Ectodermal cell (in vitro differentiated cells): ENCODE measurements around the gene NYAP1.
A peak's percentile ranks its signal among the peaks of the same experiment; 100 is the strongest.
"Not testable (repeated sequence)": the region's sequence is repeated elsewhere in the genome, so short reads cannot be mapped to it uniquely, and the experiment has no call there.

Source experiments
- H3K27ac ChIP-seq: 2 replicates; pipeline ENCODE4 v1.7.0; 2013; ENCODE audit warnings: mild to moderate bottlenecking, low read depth, low read length; ENCODE audit not compliant: insufficient read depth, poor library complexity, severe bottlenecking
- H3K27me3 ChIP-seq: 2 replicates; pipeline ENCODE4 v1.7.0; 2013; ENCODE audit warnings: mild to moderate bottlenecking, low read length; ENCODE audit not compliant: insufficient read depth, control insufficient read depth, poor library complexity, severe bottlenecking
- H3K36me3 ChIP-seq: one replicate; pipeline ENCODE4 v1.7.0; 2013; ENCODE audit warnings: low read length; ENCODE audit not compliant: control insufficient read depth, insufficient read depth
- H3K4me1 ChIP-seq: one replicate; pipeline ENCODE4 v1.7.0; 2013; ENCODE audit warnings: low read length; ENCODE audit not compliant: control insufficient read depth, insufficient read depth
- H3K4me3 ChIP-seq: 2 replicates; pipeline ENCODE4 v1.7.0; 2013; ENCODE audit warnings: low read depth, low read length, control low read depth; ENCODE audit not compliant: insufficient read depth
- H3K9me3 ChIP-seq: 2 replicates; pipeline ENCODE4 v1.7.0; 2013; ENCODE audit warnings: mild to moderate bottlenecking, low read length, moderate library complexity; ENCODE audit not compliant: control insufficient read depth
- WGBS, 2 experiments: methylation state at CpG; one replicate each; pipeline ENCODE4 v1.1.7; 2013; ENCODE audit warnings: missing lambda C conversion rate in 2 of 2; 5-methylcytosine and 5-hydroxymethylcytosine counted together

The NYAP1 gene

DNA sequence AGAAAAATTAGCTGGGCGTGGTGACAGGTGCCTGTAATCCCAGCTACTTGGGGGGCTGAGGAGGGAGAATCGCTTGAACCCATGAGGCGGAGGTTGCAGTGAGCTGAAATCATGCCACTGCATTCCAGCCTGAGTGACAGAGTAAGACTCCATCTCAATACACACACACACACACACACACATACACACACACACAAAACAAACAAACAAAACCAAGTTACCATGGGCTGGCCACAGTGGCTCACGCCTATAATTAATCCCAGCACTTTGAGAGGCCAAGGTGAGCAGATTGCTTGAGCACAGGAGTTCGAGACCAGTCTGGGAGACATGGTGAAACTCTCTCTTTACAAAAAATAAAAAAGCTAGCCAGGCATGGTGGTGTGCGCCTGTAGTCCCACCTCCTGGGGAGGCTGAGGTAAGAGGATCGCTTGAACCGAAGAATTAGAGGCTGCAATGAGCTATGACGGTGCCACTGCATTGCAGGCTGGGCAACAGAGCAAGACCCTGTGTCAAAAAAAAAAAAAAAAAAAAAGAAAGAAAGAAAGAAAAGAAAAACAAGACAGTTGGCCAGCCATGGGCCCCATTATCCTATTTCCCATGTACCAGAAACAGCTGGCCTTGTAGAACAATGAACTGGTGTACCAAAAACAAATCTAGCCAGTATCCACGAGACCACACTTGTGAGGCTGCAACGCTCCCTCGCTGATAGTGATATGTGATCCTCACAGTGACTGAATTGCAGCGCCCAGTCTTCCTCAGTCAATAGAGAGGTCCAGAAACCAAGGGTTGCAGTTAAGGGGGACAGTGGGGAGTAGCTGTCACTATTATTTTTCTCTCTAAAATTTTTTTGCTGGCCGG lies 48.7 kb downstream of the NYAP1 start:
- H3K27ac ChIP-seq: no peak overlapping the region
- WGBS, 2 experiments: 91 to 94% methylated on average over 14 of the region's 14 CpGs
- H3K4me1 ChIP-seq: no peaks in the 10 kb centered on the region
- H3K9me3 ChIP-seq: no peaks in the 10 kb centered on the region
- no peak overlapping the region for H3K4me3 ChIP-seq
- no peaks in the 10 kb centered on the region for H3K27me3 ChIP-seq
- no peaks in the 10 kb centered on the region for H3K36me3 ChIP-seq

DNA sequence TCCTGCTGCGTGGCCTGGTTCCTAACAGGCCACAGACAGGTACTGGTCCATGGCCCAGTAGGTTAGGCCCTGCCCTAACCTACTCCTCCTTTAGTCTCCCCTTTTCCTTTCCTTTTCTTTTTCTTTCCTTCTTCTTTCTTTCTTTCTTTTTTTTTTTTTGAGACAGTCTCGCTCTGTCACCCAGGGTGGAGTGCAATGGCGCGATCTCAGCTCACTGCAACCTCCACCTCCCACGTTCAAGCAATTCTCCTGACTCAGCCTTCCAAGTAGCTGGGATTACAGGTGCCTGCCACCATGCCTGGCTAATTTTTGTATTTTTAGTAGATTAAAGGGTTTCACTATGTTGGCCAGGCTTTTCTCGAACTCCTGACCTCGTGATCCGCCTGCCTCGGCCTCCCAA lies 52.3 kb downstream of the NYAP1 start:
- H3K4me1 ChIP-seq: not testable (repeated sequence)

DNA sequence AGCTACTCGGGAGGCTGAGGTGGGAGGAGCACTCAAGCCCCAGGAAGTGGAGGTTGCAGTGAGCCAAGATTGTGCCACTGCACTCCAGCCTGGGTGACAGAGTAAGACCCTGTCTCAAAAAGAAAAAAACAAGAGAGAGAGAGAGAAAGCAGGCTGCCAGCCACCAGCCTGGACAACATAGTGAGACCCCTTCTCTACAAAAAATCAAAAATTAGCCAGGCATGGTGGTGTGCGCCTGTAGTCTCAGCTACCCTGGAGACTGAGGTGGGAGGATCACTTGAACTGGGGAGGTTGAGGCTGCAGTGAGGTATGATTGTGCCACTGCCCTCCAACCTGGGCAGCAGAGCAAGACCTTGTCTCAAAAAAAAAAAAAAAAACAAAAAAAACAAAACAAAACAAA lies 53.0 kb downstream of the NYAP1 start:
- peaks cover 11% of the 10 kb centered on the region for H3K27me3 ChIP-seq
- not testable (repeated sequence) for H3K27ac ChIP-seq, H3K4me1 ChIP-seq, H3K36me3 ChIP-seq, H3K9me3 ChIP-seq, H3K4me3 ChIP-seq
- 90 to 91% methylated on average over 2 of the region's 2 CpGs for WGBS, 2 experiments

More for the DNA sequence above, 52.3 kb downstream of the NYAP1 start:
- not testable (repeated sequence) for H3K4me3 ChIP-seq, H3K9me3 ChIP-seq, H3K27ac ChIP-seq, H3K36me3 ChIP-seq
- H3K27me3 ChIP-seq: peaks cover 11% of the 10 kb centered on the region
- 96 to 97% methylated on average over 9 of the region's 9 CpGs for WGBS, 2 experiments

DNA sequence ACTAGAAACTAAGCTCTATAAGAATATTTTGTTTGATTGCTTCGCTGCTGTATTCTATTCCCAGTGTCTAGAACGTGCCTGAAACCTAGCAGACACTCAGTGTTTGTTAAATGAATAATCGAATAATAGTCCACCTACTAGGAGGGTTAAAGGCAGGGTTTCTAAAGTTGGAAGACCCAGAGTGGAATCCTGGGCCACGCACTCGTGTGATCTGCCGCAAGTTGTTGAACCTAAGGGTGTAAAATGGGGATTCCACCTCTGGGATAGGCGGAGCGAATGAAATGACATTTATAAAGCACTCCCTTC lies 54.6 kb downstream of the NYAP1 start:
- H3K9me3 ChIP-seq: no peaks in the 10 kb centered on the region
- WGBS, 2 experiments: 19 to 21% methylated on average over 8 of the region's 8 CpGs
- H3K27ac ChIP-seq: peak overlapping the region; percentile 36
- no peaks in the 10 kb centered on the region for H3K4me1 ChIP-seq
- no peaks in the 10 kb centered on the region for H3K36me3 ChIP-seq
- H3K27me3 ChIP-seq: peaks cover 11% of the 10 kb centered on the region
- H3K4me3 ChIP-seq: peak overlapping the region; percentile 42

DNA sequence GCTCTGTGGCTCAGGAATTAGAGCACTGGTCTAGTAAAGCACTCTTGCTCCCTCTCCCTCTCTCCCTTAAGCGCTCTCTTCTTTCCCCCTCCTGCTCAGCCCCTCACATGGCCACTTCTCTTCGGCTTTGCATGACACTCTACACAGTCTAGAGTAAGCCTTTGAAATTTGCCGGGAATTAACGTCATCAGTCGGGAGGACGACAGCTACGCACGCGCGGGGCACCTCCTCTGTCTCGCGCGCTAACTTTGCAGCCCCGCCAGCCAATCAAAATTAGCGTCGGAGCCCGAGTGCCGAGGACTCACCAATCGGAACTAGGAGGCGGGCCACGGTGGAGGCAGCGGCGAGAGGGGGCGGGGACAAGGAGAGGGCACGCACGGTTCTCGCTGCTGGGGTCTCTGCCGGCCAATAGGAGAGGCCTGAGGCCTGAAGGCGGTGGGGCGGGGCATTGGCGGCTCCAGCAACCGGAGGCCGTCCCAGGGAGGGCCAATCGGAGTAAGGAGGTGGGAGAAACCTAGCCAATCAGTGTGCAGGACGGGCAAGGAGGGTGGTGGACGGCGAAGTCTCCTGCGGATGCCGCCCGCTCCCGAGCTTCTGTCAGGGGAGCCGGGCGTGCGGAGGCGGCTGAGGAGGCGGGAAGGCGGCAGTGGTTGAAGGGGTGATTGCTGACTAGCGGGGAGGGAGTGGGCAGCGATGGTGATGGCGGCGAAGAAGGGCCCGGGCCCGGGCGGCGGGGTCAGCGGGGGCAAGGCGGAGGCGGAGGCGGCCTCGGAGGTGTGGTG lies 55.1 kb downstream of the NYAP1 start, which contains the start of gene AGFG2:
AGFG2 (plus strand) TSS at position 550 of the 782 bp plus-strand sequence; CDS start at position 694, 144 bp downstream.
- 0 to 1% methylated on average over 60 of the region's 60 CpGs for WGBS, 2 experiments
- Histone ChIP-seq H3K27me3 (peaks cover 11% of the 10 kb centered on the region), H3K9me3 (no peaks in the 10 kb centered on the region), H3K4me3 (peak within 1 kb of the TSS; percentile 72), H3K4me1 (no peaks in the 10 kb centered on the region), H3K36me3 (no peaks in the 10 kb centered on the region), H3K27ac (peak within 1 kb of the TSS; percentile 36)

DNA sequence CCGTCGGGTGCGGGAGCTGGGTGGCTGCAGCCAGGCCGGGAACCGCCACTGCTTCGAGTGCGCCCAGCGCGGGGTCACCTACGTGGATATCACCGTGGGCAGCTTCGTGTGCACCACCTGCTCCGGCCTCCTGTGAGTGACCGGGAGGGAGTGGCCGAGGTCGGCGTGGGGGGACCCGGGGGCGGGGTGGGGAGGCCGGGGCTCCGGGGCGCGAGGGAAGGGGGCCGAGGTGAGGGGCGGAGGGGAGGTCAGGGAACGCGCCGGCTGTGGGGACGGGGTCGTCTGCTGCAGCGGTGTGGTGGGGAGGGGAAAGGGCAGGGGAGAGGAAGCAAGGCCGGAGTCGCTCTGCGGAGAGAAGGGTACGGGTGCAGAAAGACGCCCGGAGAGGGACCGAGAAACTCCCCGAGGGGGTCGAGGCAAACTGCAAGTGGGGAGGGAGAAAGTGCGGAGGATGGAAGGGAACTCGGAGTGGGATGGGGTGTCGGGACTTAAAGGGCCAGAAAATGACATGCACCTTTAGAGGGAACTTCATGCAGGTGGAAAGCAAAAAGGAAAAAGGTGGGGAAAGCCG lies 55.8 kb downstream of the NYAP1 start:
- no peak overlapping the region for H3K27ac ChIP-seq
- H3K4me1 ChIP-seq: no peaks in the 10 kb centered on the region
- H3K4me3 ChIP-seq: peak overlapping the region; percentile 72
- WGBS, 2 experiments: 1% methylated on average over 44 of the region's 44 CpGs
- H3K27me3 ChIP-seq: peaks cover 11% of the 10 kb centered on the region
- no peaks in the 10 kb centered on the region for H3K36me3 ChIP-seq
- no peaks in the 10 kb centered on the region for H3K9me3 ChIP-seq

DNA sequence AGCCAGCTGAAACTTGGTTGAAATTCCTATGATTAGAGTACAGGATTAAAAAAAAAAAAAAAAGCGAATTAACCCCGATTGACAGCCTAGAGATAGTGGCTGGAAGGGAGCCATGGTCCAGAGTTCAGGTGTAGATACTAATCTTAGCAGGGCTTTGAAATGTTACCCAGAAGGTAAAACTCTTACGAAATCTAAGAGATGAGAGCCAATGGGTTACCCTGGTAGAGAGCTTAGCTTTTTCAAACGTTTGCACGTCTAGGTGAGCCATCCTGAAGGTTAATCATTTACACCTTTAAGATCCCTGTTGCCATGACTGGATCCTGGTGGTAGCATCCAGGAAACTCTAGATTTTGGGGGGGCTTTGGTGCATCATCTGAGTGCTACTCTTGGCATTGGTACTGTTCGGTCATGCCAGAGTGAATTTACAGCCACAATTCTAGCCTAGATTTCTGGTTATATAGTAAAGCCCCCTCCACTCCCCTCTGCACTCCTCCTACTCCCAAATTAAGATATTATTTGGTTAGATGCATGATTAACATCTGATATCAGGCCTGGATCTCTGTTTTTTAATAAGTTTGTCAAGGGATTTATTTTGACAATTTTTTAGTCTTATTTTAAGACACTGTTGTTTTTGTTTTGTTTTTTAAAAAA lies 56.5 kb downstream of the NYAP1 start:
- Histone ChIP-seq H3K4me1 (no peaks in the 10 kb centered on the region), H3K9me3 (no peaks in the 10 kb centered on the region), H3K4me3 (peak overlapping the region; percentile 72), H3K36me3 (no peaks in the 10 kb centered on the region), H3K27me3 (peaks cover 11% of the 10 kb centered on the region), H3K27ac (no peak overlapping the region)
- 54 to 60% methylated on average over 6 of the region's 6 CpGs for WGBS, 2 experiments

DNA sequence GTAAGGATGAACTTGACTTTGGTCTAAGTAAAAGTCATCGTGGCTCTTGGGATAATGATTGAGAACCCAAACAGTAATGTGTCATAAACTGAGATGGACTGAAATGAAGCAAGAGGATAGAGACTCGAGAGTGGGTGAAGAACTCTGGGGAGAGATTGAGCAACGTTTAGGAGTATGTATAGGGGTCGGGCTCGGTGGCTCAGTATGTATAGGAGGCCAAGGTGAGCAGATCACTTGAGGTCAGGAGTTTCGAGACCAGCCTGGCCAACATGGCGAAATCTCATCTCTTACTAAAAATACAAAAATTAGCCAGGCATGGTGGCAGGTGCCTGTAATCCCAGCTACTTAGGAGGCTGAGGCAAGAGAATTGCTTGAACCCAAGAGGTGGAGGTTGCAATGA lies 57.6 kb downstream of the NYAP1 start:
- H3K36me3 ChIP-seq: not testable (repeated sequence)

DNA sequence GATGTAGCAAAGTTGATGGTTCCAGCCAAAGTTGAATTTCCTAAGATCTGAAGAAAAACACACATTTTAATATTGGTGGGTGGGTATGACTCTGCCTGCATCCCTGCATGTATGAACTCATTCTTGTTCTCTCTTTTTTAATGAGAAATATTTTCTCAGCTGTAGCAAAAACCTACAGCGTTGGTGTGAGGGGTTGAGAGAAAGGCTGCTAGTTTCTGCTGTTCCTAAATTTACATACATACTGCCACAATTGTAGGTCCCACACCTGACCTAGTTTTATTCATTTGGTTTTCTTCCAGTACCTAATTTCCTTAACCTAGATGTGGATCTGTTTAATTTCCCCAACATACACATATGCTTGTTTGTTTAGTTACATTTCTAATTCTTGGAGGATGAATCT lies 59.9 kb downstream of the NYAP1 start:
- H3K4me3 ChIP-seq: no peak overlapping the region
- H3K36me3 ChIP-seq: no peaks in the 10 kb centered on the region
- no peaks in the 10 kb centered on the region for H3K9me3 ChIP-seq
- H3K27me3 ChIP-seq: peaks cover 11% of the 10 kb centered on the region
- no peak overlapping the region for H3K27ac ChIP-seq
- peaks cover 8% of the 10 kb centered on the region for H3K4me1 ChIP-seq
- WGBS, 2 experiments: 89% methylated on average over 1 of the region's 1 CpG; no CpG with 5 or more reads in 1 of the 2 experiments

More for the DNA sequence above, 57.6 kb downstream of the NYAP1 start:
- H3K9me3 ChIP-seq, H3K4me1 ChIP-seq, H3K4me3 ChIP-seq, H3K27ac ChIP-seq: not testable (repeated sequence)
- 92 to 95% methylated on average over 7 of the region's 7 CpGs for WGBS, 2 experiments
- H3K27me3 ChIP-seq: peaks cover 11% of the 10 kb centered on the region

DNA sequence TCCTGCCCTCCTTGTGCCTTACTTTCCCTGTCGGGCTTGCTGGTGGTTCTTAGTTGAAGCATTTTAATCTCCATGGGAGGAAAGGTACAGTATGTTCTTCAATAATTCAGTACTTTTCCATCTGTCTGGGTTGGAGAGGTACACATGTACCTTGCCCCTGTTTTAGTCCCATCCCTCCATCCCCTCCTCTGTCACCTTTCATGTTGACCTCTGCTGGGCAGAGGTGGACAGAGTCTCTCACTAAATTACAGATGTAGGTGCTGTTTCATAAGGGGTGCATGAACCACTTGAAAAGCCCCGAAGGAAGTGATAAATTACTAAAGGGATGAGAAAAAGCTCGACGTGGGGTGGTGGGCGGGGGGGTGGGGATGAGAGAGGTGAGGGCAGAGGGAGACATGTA lies 60.7 kb downstream of the NYAP1 start:
- no peak overlapping the region for H3K27ac ChIP-seq
- WGBS, 2 experiments: 76% methylated on average over 5 of the region's 5 CpGs
- peaks cover 8% of the 10 kb centered on the region for H3K4me1 ChIP-seq
- H3K36me3 ChIP-seq: no peaks in the 10 kb centered on the region
- H3K4me3 ChIP-seq: no peak overlapping the region
- peaks cover 11% of the 10 kb centered on the region for H3K27me3 ChIP-seq
- no peaks in the 10 kb centered on the region for H3K9me3 ChIP-seq
